ENCODE measurements around the gene C6orf163.
A peak's percentile ranks its signal among the peaks of the same experiment; 100 is the strongest.

Gene C6orf163

DNA sequence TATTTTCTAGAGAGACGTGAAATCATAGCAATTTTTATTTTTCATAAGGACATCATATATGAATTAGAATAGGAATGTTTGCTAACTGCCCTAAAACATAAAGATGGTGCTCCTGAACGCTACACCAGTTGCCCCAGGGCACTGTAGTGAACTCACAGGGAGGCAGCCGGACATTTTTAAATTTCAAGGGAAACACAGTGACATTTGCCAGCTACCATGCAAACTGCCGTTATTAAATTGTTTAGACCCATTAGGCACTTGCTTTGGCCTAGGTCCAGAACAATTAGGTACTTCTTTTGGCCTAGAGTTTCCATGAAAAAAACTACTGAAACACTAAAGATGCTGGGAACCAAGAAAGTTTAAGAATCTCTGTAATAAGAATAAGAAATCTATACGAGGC, 38.2 kb downstream of the C6orf163 start:
- Mint-ChIP-seq H3K27ac (no peak overlapping the region), H3K4me1 (no peaks in the 10 kb centered on the region), H3K36me3 (no peaks in the 10 kb centered on the region), H3K4me3 (no peak overlapping the region), H3K9me3 (no peaks in the 10 kb centered on the region)
- ATAC-seq (no peak), DNase-seq (ENCODE audit: low spot score in 2 of 2) (no peak)

DNA sequence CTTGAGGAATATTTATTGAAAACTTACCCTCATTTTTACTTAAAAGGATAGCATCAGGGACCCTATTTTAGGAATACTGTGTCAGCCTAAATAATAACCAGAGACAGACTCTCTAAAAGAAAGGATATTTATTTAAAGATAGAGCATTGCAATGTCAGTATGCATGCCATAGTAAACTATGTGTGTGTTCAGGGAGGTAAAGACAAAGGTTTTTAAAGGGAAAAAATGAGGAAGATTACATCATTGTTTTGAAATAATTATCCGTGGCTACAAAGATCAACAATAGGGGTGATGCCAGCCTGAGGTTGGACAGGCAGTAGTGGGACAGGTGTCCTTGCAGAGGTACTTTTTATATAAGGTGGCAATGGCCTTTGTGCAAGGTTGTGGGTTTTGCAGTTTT, 39.4 kb downstream of the C6orf163 start:
- no peaks in the 10 kb centered on the region for H3K36me3 Mint-ChIP-seq

DNA sequence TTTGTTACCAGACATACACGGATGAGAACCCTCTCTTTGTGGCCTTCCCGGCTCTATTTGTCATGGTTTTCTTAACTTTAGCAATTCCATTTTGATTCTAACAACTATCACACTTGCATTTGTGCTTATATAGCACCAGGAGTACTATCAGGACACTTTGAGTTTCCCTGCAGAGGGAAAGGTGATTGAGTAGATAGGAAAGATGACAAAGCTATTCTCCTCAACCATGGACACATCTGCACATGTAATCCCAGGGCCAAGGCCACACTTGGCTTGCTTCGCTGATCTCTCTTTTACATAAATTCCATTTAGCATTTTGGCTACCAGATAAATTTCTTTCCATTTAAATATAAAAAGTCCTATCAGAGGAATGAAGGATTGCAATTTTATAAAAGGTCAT, 39.8 kb downstream of the C6orf163 start:
- Mint-ChIP-seq H3K9me3 (no peaks in the 10 kb centered on the region), H3K4me3 (no peak overlapping the region), H3K4me1 (no peaks in the 10 kb centered on the region), H3K27ac (no peak overlapping the region), H3K36me3 (no peaks in the 10 kb centered on the region)
- ATAC-seq (no peak), DNase-seq (ENCODE audit: low spot score in 2 of 2) (no peak)

More for the DNA sequence above, 39.4 kb downstream of the C6orf163 start:
- H3K4me3 Mint-ChIP-seq = no peak overlapping the region
- DNase-seq (ENCODE audit: low spot score in 2 of 2) = no peak
- no peaks in the 10 kb centered on the region for H3K4me1 Mint-ChIP-seq
- H3K27ac Mint-ChIP-seq = no peak overlapping the region
- ATAC-seq = no peak
- no peaks in the 10 kb centered on the region for H3K9me3 Mint-ChIP-seq

DNA sequence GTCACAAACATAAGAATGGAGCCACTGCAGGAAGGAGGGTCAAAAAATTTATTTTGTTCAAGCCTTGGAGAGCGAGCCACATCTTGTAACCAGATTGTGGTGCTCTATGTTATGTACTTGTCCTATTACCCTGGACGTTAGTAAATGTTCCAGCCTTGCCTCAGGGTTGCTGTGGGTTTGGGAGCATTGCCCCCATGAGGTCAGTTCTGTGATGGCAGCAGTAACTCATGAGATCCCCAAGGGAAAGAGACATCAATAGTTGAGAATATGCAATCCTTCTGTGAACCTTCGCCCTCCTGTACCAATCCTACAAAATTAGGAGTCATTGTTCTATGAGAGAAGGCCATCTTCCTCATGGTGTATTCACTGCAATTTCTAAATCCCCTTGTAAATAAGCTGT, 46.7 kb downstream of the C6orf163 start:
- Mint-ChIP-seq H3K9me3 (no peaks in the 10 kb centered on the region), H3K4me1 (peaks cover 5% of the 10 kb centered on the region), H3K4me3 (no peak overlapping the region), H3K36me3 (no peaks in the 10 kb centered on the region), H3K27ac (no peak overlapping the region)
- DNase-seq (ENCODE audit: low spot score in 2 of 2) (no peak), ATAC-seq (no peak)

DNA sequence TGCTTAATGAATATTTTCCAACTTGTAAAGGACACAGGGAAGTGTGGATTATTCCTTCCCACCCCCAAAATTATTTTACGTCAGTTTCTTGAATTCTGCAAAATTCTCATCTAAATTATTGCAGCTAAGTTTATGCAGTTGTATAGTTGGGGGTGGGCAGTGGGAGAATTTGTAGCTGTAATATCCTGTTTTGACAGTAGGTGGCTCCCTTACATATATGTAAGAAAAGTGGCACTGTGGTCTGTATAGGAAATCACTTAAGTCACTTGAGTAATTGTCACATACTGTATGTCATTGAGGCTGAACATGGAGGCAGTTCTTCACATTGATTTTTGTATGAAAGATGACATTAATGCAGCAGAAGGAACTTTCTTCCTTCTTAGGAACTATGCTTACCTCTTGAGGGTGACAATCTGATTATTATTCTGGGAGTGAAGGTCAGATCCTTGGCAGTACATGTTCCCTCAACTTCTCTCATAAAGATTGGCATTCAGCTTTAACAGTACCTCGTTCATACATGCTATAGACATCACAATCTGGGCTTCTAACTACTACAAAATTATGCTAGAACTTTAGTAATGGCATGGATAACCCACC, 48.5 kb downstream of the C6orf163 start:
- Mint-ChIP-seq H3K4me1 (peaks cover 5% of the 10 kb centered on the region), H3K9me3 (no peaks in the 10 kb centered on the region), H3K36me3 (no peaks in the 10 kb centered on the region), H3K4me3 (no peak overlapping the region), H3K27ac (no peak overlapping the region)
- peak; percentile 90 for ATAC-seq
- peak; percentile 14 to 70 for DNase-seq (ENCODE audit: low spot score in 2 of 2)

DNA sequence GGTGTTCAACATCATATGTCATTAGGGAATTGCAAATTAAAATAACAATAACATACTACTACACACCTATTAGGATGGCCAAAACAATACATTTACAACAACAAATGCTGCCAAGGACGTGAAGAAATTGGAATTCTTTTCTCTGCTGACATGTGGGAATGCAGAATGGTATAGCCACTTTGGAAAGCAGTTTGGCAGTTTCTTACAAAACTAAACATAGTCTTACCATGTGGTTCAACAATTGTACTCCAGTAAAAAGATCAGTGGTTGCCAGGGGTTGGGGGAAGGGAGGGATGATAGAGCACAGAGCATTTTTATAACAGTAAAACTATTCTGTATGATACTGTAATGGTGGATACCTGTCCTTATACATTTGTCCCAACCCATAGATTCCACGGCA, 50.8 kb downstream of the C6orf163 start:
- ATAC-seq = no peak
- Mint-ChIP-seq H3K9me3 (no peaks in the 10 kb centered on the region), H3K4me1 (peaks cover 5% of the 10 kb centered on the region)

DNA sequence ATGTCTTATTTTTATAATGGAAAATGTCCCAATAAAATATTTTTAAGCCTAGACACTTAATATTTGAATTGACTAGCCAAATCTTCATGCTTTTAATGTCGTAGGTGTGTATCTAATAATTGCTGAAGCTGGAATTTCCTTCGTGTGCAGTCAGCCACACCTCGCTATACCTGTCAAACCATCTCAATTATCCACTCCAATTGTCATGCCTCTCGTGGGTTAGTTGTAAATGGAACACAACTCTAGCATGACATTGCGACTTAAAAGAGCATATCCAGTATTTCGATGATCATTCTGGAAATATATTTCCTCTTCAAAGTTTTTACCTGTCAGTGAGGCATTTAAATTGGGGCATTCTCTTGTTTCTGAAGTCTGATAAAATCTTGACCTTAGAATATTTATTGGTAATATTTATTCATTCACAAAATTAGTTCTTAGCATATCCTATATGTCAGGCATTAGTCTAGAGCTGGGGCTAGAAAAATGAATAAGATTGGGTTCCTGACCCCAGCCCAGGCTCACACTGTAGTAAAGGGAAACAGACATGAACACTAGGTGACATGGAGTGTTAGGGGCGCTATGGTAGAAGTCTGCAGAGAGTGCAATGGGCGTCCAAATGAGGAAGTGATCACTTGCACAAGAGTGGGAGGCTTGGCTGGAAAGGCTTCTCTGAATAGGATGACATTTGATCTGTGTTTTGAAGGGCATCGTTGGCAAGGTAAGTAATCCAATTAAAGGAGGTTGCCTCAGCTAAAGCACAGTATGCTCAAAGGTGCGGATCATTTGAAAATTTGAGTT, 52.2 kb downstream of the C6orf163 start:
- Mint-ChIP-seq H3K4me1 (peaks cover 5% of the 10 kb centered on the region), H3K36me3 (no peaks in the 10 kb centered on the region), H3K9me3 (no peaks in the 10 kb centered on the region), H3K27ac (no peak overlapping the region), H3K4me3 (no peak overlapping the region)
- ATAC-seq (no peak), DNase-seq (ENCODE audit: low spot score in 2 of 2) (no peak)

More for the DNA sequence above, 50.8 kb downstream of the C6orf163 start:
- H3K36me3 Mint-ChIP-seq = no peaks in the 10 kb centered on the region
- H3K27ac Mint-ChIP-seq = no peak overlapping the region
- no peak for DNase-seq (ENCODE audit: low spot score in 2 of 2)
- no peak overlapping the region for H3K4me3 Mint-ChIP-seq

DNA sequence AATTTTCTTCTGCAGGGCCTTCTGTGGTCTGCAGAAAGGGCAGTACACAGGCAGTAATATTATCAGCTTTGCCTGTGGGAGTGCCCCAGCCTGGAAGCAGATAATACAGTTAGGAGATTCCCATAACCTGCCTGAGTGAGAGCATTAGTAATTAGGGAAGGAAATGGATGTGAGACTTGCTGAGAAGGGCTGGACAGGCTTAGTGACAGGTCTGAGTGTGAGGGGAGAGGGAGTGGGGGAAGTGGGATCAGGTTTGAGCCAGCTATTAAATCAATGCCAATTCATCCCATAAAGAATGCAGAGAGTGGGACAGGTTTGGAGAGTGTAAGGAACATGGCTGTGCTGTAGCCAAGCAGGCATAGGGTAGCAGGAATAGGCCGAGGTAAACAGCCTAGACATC, 53.0 kb downstream of the C6orf163 start:
- no peak overlapping the region for H3K4me3 Mint-ChIP-seq
- ATAC-seq (no peak), DNase-seq (ENCODE audit: low spot score in 2 of 2) (no peak)

DNA sequence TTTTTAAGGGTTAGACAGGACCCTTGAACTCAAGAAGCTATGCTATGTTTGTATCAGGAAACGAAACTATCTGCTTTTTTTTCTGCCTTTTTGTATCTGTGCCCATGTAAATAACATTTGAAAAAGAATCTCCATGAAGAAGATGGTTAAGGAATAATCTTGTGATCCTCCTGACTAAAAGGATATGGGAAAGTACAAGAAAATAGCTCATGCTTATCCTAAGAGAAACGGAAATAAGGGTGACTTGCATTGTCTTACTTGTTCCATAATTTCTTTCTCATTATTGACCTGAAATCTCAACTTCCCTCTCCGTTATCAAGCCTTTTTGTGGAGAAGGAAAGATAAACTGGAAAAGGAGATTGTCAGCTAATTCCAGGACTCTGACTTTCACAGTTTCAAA, 57.2 kb downstream of the C6orf163 start:
- Mint-ChIP-seq H3K9me3 (no peaks in the 10 kb centered on the region), H3K4me1 (no peaks in the 10 kb centered on the region), H3K27ac (no peak overlapping the region), H3K4me3 (no peak overlapping the region), H3K36me3 (no peaks in the 10 kb centered on the region)
- DNase-seq (ENCODE audit: low spot score in 2 of 2) (no peak), ATAC-seq (no peak)

More for the DNA sequence above, 53.0 kb downstream of the C6orf163 start:
- H3K27ac Mint-ChIP-seq = no peak overlapping the region
- no peaks in the 10 kb centered on the region for H3K36me3 Mint-ChIP-seq
- H3K9me3 Mint-ChIP-seq = no peaks in the 10 kb centered on the region
- peaks cover 5% of the 10 kb centered on the region for H3K4me1 Mint-ChIP-seq

DNA sequence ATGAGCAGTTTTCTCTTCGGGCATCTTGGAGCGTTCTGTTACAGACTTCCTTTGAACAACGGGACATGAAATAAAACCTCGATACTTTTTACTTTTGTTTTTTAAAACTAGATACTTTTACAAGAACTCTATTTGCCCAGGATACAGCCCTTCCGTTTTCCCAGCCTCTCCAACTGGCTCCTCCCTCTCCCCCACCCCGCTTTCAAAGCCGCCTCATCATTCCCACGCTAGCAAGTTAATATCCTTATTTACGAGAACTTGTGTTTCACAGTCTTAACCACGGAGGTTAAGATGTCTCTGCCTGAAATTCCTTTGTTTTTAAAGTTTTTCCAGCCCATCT, 62.9 kb downstream of the C6orf163 start:
- no peak overlapping the region for H3K27ac Mint-ChIP-seq
- H3K4me1 Mint-ChIP-seq = no peaks in the 10 kb centered on the region
- DNase-seq (ENCODE audit: low spot score in 2 of 2) = no peak
- peak; percentile 3 for ATAC-seq
- peak overlapping the region; percentile 77 for H3K4me3 Mint-ChIP-seq
- H3K9me3 Mint-ChIP-seq = no peaks in the 10 kb centered on the region
- H3K36me3 Mint-ChIP-seq = peaks cover 8% of the 10 kb centered on the region

DNA sequence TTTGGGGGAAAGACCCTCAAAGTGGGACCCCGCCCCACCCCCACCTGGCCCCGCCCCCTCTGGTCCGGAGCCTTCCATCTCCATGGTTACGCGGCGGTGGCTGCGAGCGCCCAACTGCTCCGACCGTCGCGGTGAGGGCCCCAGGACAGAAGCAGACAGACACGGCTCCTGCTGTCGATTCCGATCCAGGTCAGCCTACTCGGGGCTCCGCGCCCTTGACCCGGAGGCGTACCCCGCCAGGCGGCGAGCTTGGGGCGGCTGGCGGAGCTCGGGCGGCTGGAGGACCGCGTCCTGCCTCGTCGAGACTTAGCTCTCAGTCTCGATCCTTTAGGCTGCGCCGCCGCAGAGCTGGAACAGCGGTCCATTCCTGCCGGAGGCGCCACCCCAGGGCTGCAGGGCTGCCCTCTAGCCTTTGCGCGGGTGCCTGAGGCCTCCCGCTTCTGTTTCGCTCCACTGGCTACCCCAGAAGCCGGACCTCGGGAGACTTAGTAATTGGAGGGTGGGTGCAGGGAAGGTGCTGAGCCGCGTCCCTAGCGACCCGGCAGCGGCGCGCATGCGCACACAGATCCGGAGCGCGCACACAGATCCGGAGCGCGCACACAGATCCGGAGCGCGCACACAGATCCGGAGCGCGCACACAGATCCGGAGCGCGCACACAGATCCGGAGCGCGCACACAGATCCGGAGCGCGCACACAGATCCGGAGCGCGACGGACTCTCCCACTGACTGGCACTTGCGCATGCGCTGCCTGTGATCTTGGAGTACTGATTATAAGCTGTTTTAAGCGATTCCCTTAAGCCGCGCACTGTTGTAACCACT, 63.5 kb downstream of the C6orf163 start, which contains the start of gene CFAP206:
Gene CFAP206, plus strand, starts transcription at position 72 of the 820 bp plus-strand sequence. CDS start 1,868 bp downstream, outside the sequence.
- Mint-ChIP-seq H3K4me3 (peak within 1 kb of the TSS; percentile 77), H3K36me3 (peaks cover 8% of the 10 kb centered on the region), H3K4me1 (no peaks in the 10 kb centered on the region), H3K9me3 (no peaks in the 10 kb centered on the region), H3K27ac (peak within 1 kb of the TSS; percentile 79)
- DNase-seq (ENCODE audit: low spot score in 2 of 2) (peak; percentile 67 to 93), ATAC-seq (peak; percentile 91)

DNA sequence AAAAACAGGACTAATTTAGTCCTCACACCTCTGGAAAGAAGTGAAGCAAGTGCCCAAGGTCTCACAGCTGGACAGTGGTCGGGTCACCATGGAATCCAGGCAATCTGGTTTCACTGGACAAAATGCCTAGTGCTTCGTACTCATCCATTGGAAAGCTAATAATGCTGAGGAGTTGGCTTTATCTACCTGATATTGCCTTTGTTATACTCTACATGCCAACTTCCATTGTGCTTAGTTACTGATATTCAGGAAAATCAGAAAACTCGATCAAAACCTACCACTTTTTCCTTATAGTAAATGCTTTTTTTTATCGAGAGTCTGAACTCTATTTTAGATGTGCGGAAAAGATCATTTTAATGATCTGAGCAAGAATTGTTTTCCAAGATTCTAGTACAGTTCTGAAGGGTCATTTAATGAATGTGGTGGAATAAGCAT, 64.1 kb downstream of the C6orf163 start:
- Mint-ChIP-seq H3K4me3 (peak overlapping the region; percentile 77), H3K9me3 (no peaks in the 10 kb centered on the region), H3K27ac (peak overlapping the region; percentile 79), H3K36me3 (peaks cover 8% of the 10 kb centered on the region), H3K4me1 (no peaks in the 10 kb centered on the region)
- ATAC-seq (no peak), DNase-seq (ENCODE audit: low spot score in 2 of 2) (no peak)
